Inflammatory macrophage treated with lipopolysaccharide for 1 hour (primary cell): ENCODE measurements around the gene SORCS3.

ENCODE experiments used
- DNase-seq, 2 donors: peaks; one replicate each; pipeline ENCODE4 v3.0.0-alpha.2; 2020 to 2022

The SORCS3 gene

GRCh38 chr10:104923501-104923900 is 282.4 kb downstream of the SORCS3 start:
- no peak for DNase-seq

- DNase-seq: no peak
Measured at GRCh38 chr10:104924101-104924795, 283.2 kb downstream of the SORCS3 start.

GRCh38 chr10:104925232-104925851 is 284.3 kb downstream of the SORCS3 start:
- peak; percentile 1 to 53 for DNase-seq

- no peak for DNase-seq
Measured at GRCh38 chr10:104928734-104929133, 287.6 kb downstream of the SORCS3 start.

- DNase-seq: no peak
Measured at GRCh38 chr10:104931612-104932134, 290.6 kb downstream of the SORCS3 start.

- no peak for DNase-seq
Measured at GRCh38 chr10:104935656-104936055, 294.6 kb downstream of the SORCS3 start.

- DNase-seq: no peak
Measured at GRCh38 chr10:104937567-104937966, 296.5 kb downstream of the SORCS3 start.

- DNase-seq: no peak
Measured at GRCh38 chr10:104938031-104938430, 296.9 kb downstream of the SORCS3 start.

- DNase-seq: no peak
Measured at GRCh38 chr10:104941662-104942061, 300.6 kb downstream of the SORCS3 start.

GRCh38 chr10:104947314-104947713 is 306.2 kb downstream of the SORCS3 start:
- no peak for DNase-seq

GRCh38 chr10:104957178-104957841 is 316.2 kb downstream of the SORCS3 start:
- no peak for DNase-seq

- DNase-seq: no peak
Measured at GRCh38 chr10:104966563-104967297, 325.6 kb downstream of the SORCS3 start.

- DNase-seq: no peak
Measured at GRCh38 chr10:104980368-104980767, 339.3 kb downstream of the SORCS3 start.

- no peak for DNase-seq
Measured at GRCh38 chr10:104981995-104982394, 340.9 kb downstream of the SORCS3 start.

- no peak for DNase-seq
Measured at GRCh38 chr10:104988686-104989085, 347.6 kb downstream of the SORCS3 start.

GRCh38 chr10:104989880-104990279 is 348.8 kb downstream of the SORCS3 start:
- DNase-seq: no peak

GRCh38 chr10:104993085-104993484 is 352.0 kb downstream of the SORCS3 start:
- DNase-seq: no peak

GRCh38 chr10:105001269-105001668 is 360.2 kb downstream of the SORCS3 start:
- DNase-seq: no peak

- no peak for DNase-seq
Measured at GRCh38 chr10:105010411-105011121, 369.5 kb downstream of the SORCS3 start.

- DNase-seq: no peak
Measured at GRCh38 chr10:105017116-105017515, 376.0 kb downstream of the SORCS3 start.

- no peak for DNase-seq
Measured at GRCh38 chr10:105017691-105018090, 376.6 kb downstream of the SORCS3 start.
